ENCODE data around the gene F10.

The F10 gene

GRCh38 chr13:113179374-113180230, 57.0 kb downstream of the F10 start:
- no peak overlapping the region for H3K4me3 ChIP-seq (ENCODE audit: low read length)
- DNase-seq (ENCODE audit: low read depth) = no peak
- no peak for TF ChIP-seq CTCF (conservative IDR thresholded peaks at IDR 0.05; ENCODE audit: low read length)

- no peak overlapping the region for H3K4me3 ChIP-seq (ENCODE audit: low read length)
- TF ChIP-seq CTCF (conservative IDR thresholded peaks at IDR 0.05; ENCODE audit: low read length) = no peak
- no peak for DNase-seq (ENCODE audit: low read depth)
Observed at GRCh38 chr13:113182046-113182445, 59.4 kb downstream of the F10 start.

- TF ChIP-seq CTCF (conservative IDR thresholded peaks at IDR 0.05; ENCODE audit: low read length) = no peak
Observed at GRCh38 chr13:113183450-113184129, 61.0 kb downstream of the F10 start.

GRCh38 chr13:113184568-113185440, 62.2 kb downstream of the F10 start:
- DNase-seq (ENCODE audit: low read depth) = no peak
- TF ChIP-seq CTCF (conservative IDR thresholded peaks at IDR 0.05; ENCODE audit: low read length) = no peak
- no peak overlapping the region for H3K4me3 ChIP-seq (ENCODE audit: low read length)

More at GRCh38 chr13:113183450-113184129, 61.0 kb downstream of the F10 start:
- no peak overlapping the region for H3K4me3 ChIP-seq (ENCODE audit: low read length)
- no peak for DNase-seq (ENCODE audit: low read depth)

GRCh38 chr13:113186061-113186900, 63.7 kb downstream of the F10 start:
- DNase-seq (ENCODE audit: low read depth) = no peak
- no peak overlapping the region for H3K4me3 ChIP-seq (ENCODE audit: low read length)
- no peak for TF ChIP-seq CTCF (conservative IDR thresholded peaks at IDR 0.05; ENCODE audit: low read length)

- no peak for TF ChIP-seq CTCF (conservative IDR thresholded peaks at IDR 0.05; ENCODE audit: low read length)
- peak overlapping the region; percentile 52 for H3K4me3 ChIP-seq (ENCODE audit: low read length)
- peak; percentile 99 for DNase-seq (ENCODE audit: low read depth)
Observed at GRCh38 chr13:113187263-113187669, 64.7 kb downstream of the F10 start.

Measured in AG10803 (cell line).